HG03159 (cell line): ENCODE data around the gene BBOX1.
"Not testable (repeated sequence)": the region's sequence is repeated elsewhere in the genome, so short reads cannot be mapped to it uniquely, and the experiment has no call there.

Experiments used
- ATAC-seq: cut with Tn5 transposase; IDR thresholded peaks from one replicate; pipeline ENCODE4 v1.9.1; 2021; ENCODE audit warnings: mild to moderate bottlenecking, moderate library complexity; ENCODE audit not compliant: unreplicated experiment

The BBOX1 gene, protein sequence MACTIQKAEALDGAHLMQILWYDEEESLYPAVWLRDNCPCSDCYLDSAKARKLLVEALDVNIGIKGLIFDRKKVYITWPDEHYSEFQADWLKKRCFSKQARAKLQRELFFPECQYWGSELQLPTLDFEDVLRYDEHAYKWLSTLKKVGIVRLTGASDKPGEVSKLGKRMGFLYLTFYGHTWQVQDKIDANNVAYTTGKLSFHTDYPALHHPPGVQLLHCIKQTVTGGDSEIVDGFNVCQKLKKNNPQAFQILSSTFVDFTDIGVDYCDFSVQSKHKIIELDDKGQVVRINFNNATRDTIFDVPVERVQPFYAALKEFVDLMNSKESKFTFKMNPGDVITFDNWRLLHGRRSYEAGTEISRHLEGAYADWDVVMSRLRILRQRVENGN

DNA sequence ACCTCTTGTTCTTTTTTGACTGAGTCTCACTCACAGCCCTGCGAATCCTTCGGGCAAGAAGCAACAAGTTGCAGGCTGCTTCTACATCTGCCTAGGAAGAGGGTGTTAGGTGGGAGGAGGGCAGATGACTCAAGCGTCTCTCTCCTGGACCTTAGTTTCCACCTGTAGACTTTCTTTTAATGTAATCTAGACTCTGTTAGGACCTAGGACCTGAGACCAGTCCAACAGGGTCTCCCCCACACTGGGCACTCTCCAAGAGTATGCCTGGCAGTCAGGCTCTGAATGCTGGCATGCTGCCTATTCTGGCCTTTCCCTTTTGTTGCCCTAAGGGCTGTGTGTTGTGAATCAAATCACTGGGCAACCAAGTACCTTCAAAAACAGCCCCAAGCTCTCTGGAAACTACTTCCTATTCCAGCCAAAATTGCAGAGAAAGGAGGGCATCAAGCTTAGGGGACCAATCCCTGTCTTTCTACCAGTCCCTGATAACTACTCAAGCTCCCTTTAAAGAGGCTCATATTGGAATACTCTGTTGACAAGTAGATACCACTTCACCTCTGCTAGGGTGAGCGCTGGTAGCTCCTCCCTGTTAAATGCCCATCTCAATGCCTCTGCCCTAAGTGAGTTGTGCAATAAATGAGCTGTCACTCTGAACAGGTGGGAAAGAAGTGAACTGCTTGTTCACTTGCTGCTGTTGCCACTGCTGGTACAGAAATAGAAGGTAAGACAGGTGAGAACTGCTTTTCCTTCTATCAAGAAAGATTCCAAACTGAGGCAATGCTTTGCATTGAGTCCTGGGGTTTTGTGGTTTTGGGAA, at the start of gene BBOX1:
Gene BBOX1 (plus strand): TSS at position 514 of the 814 bp plus-strand sequence. CDS start 14,616 bp downstream, outside the sequence.
- no peak for ATAC-seq

DNA sequence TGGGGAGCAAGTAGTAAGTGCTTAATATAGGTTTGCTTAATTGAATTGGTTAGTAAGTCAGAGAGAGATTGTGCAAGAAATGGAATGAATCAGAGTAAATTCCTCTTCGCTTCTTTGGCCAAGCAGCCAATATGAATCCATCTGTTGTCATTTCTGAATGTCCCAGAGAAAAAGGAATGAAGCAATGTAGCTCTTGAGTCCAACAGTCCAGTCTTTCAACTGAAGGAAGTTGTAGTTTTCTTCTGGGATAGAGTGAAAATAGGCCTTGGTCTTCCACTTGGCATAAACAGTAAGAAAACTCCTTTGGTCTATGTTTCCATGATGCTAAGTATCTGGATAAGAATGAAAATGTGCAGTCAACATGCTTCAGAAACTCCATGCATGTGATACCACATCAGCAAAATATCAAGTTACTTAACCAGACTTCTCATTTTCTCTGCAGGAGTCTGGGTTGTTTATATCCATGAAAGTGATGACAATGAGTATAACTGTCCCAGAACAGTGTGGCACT, 48.5 kb upstream of the BBOX1 start:
- no peak for ATAC-seq

DNA sequence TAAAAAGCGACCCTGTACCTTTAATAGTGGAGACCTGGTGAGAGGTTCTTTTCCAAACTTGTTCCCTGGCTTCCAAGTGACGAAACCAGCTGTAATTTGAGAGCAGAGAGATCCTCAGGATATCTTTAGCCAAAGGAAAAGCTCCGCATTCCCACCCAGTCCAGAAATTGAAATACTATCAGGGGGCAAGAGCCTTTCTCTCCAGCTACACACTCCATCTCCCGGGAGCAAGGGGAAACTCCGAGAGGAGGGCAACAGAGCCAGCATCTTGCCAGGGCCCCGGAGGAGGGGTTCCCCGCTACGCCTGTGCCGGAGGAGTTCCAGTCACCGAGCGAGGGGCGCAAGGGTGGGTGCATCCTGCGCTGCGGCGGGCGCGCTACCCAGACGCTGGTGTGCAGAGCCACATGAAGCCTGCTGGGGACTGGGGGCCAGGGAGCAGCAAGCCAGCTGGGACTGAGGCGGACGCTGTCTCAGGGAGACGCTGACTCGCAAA, 46.6 kb upstream of the BBOX1 start, which contains the start of gene FIBIN:
Gene FIBIN (plus strand): TSS at position 148 of the 493 bp plus-strand sequence. CDS start 415 bp downstream, outside the sequence.
- no peak for ATAC-seq

DNA sequence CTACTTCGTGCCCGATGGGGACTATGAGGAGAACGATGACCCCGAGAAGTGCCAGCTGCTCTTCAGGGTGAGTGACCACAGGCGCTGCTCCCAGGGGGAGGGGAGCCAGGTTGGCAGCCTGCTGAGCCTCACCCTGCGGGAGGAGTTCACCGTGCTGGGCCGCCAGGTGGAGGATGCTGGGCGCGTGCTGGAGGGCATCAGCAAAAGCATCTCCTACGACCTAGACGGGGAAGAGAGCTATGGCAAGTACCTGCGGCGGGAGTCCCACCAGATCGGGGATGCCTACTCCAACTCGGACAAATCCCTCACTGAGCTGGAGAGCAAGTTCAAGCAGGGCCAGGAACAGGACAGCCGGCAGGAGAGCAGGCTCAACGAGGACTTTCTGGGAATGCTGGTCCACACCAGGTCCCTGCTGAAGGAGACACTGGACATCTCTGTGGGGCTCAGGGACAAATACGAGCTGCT, 46.0 kb upstream of the BBOX1 start:
- ATAC-seq: no peak

DNA sequence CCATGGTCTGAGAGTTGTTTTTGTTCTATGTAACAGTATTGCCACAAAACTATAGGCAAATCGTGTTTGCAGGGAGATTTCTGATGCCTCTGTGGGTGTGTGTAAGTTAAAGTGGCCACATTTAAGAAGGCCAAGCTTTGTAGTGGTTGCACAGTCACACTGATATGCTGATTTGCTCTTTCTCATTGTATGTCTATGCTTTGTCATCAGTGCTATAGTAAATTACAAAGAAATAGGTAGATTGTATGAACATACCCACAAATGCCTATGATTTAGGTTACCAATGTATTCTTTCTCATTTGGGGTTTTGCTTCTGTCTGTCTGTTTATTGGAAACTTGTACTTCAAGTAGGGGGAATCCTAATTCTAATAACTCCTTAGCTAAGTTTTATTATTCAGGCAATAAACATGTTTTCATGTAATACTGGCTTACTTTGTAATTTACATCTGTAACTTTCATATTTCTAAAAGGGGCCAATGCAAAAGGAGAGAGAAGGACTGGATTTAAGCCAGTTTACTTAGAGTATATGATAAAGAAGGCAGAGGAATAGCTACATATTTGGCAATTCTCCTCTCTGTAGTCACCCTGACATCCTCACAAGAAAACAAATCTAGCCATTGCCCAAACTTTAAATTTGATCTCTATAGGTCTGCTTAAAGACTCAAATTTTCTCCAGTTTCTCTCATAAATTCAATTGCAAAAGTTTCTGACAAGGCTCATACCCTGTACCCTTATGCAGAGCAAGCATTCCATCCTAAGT, 44.7 kb upstream of the BBOX1 start:
- no peak for ATAC-seq

DNA sequence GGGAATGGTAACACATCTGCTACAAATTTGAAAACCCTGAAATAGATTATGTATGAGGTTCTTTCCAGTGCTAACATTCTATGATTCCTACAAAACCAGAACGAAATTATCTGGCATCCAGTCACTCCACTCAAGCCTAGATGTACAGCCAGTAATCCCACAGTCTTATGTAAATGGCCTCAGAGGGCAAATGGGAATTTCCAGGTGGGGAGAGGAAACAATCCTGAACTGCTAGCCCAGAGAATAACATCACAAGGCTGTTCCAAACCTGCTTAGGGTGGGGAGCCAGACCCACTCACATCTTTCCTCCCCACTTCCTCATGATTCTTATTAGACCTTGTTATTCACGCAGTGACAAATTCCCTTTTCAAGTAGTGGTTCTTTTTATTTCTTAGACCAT, 43.2 kb upstream of the BBOX1 start:
- ATAC-seq: no peak

DNA sequence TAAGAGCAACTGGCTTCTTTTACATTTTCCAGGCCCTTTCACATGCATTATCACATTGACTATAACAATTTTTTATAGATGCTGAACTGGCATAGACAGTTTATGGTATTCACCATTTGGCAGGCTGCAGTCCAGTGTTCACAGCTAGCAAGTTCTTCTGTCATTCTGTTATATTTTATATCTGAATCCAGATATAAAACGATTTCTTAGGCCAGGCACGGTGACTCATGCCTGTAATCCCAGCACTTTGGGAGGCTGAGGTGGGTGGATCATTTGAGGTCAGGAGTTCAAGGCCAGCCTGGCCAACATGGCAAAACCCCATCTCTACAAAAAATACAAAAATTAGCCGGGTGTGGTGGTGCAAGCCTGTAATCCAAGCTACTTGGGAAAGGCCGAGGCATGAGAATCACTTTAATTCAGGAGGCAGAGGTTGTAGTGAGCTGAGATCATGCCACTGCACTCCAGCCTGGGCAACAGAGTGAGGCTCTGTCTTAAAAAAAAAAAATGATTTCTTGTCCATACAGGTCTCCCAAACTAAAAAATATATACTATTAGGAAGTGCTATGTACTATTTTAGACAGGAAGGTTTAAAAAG, 39.4 kb upstream of the BBOX1 start:
- ATAC-seq: not testable (repeated sequence)

DNA sequence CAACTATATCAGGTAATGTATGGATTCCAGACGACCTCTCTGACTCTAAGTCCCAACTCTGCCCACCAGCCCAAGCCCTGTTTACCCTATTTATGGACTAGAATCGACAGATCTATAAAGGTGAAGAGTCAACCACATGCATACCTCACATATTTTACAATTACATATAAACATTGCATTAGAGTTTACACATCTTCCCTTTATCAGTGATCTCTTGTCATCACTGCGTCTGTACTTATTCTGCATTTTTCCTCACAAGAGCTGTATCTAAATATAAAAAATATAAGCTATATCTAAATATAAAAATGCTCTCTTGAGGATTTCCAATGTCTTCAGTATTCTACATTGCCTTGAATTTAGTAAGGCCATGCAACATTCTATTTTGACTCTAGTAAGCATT, 38.2 kb upstream of the BBOX1 start:
- no peak for ATAC-seq

DNA sequence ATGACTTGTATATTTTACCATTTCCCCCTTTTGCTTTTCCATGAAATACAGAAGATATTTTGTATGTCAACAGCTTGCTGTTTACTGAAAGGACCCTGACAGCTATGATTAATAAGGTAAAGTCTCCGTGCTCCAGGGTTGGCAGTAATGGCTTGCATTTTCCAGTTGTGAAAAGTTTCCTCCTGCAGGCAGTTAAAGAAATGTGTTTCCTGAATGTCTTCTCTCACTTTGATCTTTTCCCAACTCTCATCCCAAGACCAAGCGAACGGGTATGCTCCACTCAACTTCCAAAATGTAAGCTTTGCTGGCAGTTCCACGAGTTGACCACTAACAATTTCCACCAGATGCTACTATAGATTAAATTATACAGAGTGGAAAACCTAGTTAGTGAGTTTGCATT, 37.8 kb upstream of the BBOX1 start:
- no peak for ATAC-seq

DNA sequence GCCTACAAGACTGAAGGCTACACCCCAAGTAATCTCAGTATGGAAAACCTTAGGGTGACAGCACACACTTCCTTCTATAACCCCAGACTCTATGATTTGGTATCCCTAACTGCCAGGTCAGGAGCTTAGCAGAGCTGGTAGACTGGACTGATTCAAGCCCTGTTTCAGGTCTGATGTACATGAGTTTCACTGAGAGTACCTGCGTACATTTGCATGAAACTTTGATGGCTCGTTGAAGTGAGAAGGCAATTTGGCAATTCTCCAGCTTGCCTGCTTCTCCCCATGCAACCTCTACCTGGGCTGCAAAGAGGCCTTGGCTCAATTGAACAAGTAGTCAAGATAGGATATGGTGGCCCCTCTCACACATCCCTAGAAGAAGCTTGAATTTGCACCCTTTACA, 36.5 kb upstream of the BBOX1 start:
- no peak for ATAC-seq

DNA sequence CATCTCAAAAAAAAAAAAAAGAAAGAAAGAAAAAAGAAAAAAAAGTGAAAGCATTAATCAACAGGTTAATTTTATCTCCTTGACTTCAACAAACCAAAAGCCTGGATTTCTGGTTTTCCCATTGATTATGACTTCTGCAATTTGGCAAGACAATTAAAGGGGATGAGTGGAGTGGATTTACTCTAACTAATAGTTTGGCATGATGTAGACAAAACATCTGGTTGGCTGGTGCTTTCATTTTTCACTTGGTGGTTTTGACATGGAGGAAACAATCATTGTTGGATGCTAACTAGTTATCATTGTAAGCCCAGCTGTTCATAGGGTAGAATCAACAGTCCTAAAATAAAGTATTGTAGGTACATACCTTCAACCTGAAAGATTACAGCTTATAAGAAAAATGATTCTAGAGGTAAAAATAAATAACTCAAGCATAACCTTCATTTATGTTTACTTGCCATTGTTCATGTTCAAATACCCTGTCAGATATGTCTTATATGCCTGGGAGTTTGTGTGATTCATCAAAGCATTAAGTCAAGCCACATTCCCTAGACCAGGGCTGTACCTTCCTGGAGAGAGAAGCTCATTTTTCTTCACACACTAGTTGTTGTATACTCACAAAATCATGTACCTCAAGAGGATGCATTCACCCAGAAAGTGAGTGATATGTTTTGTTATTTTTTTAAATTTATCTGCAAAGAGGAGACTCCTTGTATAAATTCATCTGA, 31.6 kb upstream of the BBOX1 start:
- ATAC-seq: no peak

DNA sequence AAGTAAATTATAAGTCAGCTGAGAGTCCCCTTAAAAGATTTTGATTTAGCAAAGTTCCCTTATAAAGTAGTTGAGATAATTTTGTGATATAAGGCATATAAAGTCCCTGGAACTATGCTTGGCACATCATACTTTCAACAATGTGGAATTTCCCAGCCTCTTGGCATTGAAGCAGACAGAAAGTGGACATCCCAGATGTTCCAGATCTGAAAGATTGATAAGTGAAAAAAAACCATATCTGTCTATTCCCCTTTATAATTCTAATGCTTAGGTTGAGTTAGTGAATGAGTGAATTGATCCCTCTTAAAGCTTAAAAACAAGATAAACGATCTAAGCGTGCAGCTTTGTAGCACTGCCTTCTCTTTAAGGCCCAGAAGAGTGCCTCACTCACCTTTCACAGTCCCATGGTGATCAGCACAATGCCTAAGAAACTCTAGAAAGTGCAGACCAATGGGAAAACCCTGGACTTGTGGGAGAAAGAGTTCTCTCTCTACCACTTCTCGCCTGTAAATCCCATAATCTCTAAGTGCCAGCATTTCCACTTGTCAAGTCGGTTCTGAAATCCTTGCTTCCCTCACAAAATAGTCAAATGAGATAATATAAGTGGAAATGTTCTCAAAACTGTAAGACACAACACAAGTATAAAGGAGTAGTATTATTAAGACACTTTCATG, 28.9 kb upstream of the BBOX1 start:
- ATAC-seq: no peak

DNA sequence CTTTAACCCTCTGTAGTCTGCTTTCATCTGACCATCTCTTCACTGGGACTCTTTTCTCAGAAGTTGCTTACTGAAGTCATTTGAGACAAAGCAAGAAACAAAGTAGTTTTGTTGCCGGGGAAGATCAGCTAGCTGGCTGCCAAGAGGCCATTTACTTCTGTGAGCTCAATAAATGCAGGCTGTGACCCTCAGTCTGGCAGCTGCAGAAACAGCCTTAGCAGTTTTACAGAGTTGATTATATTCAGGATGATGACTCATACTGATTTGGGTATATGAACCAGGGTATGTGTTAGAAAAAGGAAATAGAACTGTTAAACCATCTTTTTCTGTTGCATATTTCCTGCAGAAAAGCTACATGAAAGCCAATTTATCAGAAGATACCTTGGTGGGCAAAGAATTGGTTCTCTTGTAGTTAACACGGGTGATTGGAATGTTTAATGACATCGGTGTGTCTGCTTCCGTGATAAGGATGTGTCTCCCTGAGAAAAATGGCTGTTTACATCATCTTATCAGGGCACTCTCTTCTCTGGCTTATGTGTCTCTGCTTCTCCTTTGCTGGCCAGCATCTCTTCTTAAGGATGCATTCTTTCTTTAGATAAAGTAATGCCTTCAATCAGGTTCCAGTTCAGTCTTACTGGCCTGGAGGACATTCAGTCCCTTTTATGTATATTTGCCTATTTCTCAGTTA, 28.2 kb upstream of the BBOX1 start:
- no peak for ATAC-seq

DNA sequence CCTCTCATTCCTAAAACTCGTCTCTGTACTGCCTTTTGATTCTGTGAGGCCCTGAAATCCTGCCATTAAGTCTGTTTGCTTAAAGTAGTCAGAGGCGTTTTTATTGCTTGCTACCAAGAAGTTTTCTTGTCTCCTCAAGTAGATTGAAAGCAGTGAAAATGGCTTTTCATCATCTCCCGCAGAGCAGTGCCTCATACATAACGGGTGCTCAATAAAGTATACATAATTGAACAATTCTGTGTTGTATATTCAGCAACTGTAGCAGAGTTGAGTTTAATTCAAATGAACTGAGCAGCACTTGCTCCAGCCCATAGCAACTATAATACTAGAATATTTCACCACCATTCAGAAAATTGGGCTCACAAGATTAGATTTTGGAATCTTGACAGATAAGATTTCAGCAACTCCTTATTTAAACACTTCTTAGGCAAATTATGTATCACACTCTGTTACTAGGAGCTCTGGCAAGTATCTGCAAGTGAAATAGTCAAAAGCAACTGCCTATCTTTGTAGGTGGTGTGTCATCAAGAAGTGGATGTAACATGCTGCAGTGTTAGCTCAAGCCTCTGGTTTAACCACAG, 26.7 kb upstream of the BBOX1 start:
- ATAC-seq: no peak

DNA sequence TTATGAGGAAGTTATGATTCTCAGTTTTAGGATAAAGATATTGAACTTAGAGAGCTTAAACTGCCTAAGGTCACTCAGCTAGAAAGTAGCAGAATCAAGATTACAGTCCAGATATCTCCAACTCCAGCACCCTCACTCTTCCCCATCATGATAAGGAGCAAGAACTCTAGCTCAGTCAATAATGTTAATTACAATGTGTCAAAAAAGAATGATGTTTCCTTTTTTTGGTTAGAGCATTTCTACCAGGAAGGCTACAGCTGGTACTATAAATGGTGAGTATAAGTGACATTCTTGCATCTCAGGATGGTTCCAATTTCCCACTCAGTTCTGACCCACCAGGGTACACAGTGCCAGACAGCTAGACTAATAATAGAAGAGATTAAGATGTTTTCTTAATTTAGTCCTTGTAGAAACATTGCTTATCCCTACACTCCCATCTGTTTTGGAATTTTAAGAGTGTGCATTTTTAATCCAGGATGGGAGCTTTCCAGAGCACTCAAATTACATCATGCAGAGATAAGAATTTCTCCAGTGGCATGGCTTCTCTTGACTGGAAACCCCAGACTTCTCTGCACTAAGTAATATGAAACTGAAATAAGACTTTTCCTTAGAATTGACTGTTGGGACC, 21.6 kb upstream of the BBOX1 start:
- ATAC-seq: no peak

DNA sequence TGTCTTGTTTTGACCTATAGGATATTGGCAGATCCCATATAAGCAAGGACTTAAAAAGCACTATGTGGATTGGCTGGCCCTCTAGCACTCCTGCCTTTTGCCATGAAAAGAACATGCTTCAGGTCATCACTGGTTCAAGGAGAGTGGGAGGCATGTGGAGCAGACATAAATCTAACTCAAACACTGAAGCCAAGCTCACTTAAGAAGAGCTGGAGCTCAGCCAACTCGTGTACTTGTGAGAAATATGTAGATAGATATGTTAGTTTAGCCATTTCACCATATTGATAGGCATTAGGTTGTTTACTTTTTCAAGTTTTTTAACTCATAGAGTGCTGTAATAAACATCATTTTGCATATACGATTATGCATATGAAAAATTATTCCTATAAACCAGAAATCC, 19.9 kb upstream of the BBOX1 start:
- no peak for ATAC-seq

DNA sequence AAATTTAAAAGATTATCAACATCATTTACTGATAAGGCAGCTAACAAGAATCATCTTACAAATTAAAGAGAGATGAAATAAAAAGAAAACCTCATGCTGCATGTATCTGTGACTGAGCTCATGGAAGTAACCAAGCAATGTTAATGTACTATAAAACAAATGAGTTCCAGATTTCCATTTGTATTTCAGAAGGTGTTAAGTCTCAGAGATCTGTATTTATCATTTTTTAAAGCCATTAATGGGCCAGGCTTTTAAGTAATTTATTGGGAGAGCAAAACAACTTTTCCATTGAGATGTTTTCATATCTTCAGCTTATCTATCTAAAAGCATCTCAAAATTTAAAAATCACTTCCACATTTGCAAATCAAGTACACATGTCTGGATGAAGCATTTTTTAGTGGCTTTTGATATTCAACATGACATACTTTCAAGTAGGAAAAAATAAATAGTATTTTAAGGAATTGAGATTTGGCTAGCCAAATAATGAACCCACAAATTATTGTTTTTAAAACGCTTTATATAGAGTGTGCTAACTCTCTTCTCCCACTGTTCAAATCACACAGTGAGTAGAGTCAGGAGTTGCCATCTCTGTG, 17.9 kb upstream of the BBOX1 start:
- no peak for ATAC-seq
